Muscle layer of colon (tissue), 2 donors: Measurements from ENCODE around the gene RHOXF2B.
"Not testable (repeated sequence)": the region's sequence is repeated elsewhere in the genome, so short reads cannot be mapped to it uniquely, and the experiment has no call there.

Source experiments
- H3K27ac ChIP-seq: one replicate; pipeline ENCODE4 v1.7.0; 2013; ENCODE audit warnings: low read depth, mild to moderate bottlenecking, low read length, moderate library complexity
- H3K27me3 ChIP-seq, 2 donors: one replicate each; pipeline ENCODE4 v1.7.0; 2013; ENCODE audit warnings: low read length in 2 of 2, mild to moderate bottlenecking in 2 of 2; ENCODE audit not compliant: insufficient read depth in 2 of 2, control insufficient read depth in 1 of 2
- H3K36me3 ChIP-seq: one replicate; pipeline ENCODE4 v1.7.0; 2013; ENCODE audit warnings: mild to moderate bottlenecking, low read length; ENCODE audit not compliant: insufficient read depth
- H3K4me1 ChIP-seq: one replicate; pipeline ENCODE4 v1.7.0; 2013; ENCODE audit warnings: mild to moderate bottlenecking, low read length; ENCODE audit not compliant: insufficient read depth
- H3K4me3 ChIP-seq, 2 donors: one replicate each; pipeline ENCODE4 v1.7.0; 2013; ENCODE audit warnings: low read length in 2 of 2, low read depth in 1 of 2, mild to moderate bottlenecking in 1 of 2, moderate library complexity in 1 of 2
- H3K9ac ChIP-seq: one replicate; pipeline ENCODE4 v1.7.0; 2013; ENCODE audit warnings: low read length
- H3K9me3 ChIP-seq: one replicate; pipeline ENCODE4 v1.7.0; 2013; ENCODE audit warnings: mild to moderate bottlenecking, low read length
- donor health status: abdominal sarcoma.
- donor health status: Adenocarcinoma of cecum.

The RHOXF2B gene

DNA sequence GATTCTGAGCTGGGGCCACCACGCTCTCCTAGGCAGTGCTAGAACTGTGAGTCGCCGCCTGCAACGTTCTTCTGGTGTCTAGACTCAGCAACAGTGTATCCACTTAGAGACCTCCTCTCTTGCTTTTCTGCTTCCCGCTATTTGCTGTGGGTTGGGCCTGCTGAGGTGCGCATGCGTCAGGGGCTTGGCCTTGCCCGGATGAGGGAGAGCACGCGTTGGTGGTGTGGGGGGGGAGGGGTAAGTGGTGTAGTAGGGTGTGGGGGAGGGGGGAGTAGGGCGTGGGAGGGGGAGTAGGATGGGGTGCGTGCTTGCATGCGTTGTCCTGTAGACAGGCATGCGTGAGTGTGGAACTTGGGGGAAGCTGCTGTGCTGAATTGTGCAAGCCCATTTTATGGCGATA, at the start of gene RHOXF2B:
Gene RHOXF2B (minus strand): TSS at position 101 of the 400 bp plus-strand sequence. CDS start 138 bp downstream, outside the sequence.
- not testable (repeated sequence) for H3K9me3 ChIP-seq, H3K27ac ChIP-seq, H3K27me3 ChIP-seq, H3K4me1 ChIP-seq, H3K4me3 ChIP-seq, H3K9ac ChIP-seq, H3K36me3 ChIP-seq

DNA sequence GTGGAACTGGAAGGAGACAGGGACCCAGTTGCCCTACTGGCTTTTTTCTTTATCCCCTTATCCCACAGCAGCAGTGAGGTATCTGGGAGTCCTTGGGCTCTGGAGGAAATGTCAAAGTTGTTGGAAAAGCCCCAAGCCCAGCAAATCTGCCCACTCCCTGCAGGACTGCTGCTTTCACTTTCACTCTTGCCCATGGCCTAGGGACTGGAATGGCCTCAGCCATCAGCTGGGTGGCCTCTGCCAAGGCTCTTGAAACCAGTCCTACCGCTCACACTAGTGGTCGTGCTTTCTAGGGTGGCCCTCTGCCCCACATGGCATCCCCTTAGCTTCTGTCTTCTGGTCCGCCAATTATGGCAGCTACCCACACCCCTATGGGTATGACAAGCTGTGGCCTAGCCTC, 48.0 kb upstream of the RHOXF2B start:
- H3K27me3 ChIP-seq = no peaks in the 10 kb centered on the region
- no peaks in the 10 kb centered on the region for H3K36me3 ChIP-seq
- H3K27ac ChIP-seq = no peak overlapping the region
- H3K4me3 ChIP-seq = peak overlapping the region in 1 of 2 donors; percentile 32
- peaks cover 6% of the 10 kb centered on the region for H3K4me1 ChIP-seq
- no peak overlapping the region for H3K9ac ChIP-seq
- H3K9me3 ChIP-seq = no peaks in the 10 kb centered on the region

DNA sequence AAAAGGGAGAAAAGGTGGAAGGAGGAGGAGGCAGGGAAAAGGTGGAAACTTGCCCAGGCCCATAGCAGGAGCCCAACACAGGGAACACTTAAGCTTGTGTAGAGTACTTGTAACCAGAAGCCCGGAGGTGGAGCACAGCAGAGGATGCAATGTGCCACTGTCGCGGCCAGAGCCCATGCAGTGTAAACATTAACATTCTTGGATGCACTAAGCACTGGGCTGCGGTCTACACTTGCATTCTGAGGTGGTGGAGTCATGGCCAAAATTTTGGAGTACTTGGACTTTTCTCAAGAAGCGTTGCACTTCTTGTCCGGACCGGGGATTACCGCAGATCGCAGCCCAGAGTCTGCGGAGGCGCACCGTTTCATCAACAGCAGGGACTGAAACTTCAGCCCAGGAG, 42.7 kb upstream of the RHOXF2B start:
- H3K4me1 ChIP-seq = peaks cover under 1% of the 10 kb centered on the region
- no peaks in the 10 kb centered on the region for H3K27me3 ChIP-seq
- no peaks in the 10 kb centered on the region for H3K36me3 ChIP-seq
- no peak overlapping the region for H3K4me3 ChIP-seq
- H3K9ac ChIP-seq = no peak overlapping the region
- no peaks in the 10 kb centered on the region for H3K9me3 ChIP-seq
- no peak overlapping the region for H3K27ac ChIP-seq

DNA sequence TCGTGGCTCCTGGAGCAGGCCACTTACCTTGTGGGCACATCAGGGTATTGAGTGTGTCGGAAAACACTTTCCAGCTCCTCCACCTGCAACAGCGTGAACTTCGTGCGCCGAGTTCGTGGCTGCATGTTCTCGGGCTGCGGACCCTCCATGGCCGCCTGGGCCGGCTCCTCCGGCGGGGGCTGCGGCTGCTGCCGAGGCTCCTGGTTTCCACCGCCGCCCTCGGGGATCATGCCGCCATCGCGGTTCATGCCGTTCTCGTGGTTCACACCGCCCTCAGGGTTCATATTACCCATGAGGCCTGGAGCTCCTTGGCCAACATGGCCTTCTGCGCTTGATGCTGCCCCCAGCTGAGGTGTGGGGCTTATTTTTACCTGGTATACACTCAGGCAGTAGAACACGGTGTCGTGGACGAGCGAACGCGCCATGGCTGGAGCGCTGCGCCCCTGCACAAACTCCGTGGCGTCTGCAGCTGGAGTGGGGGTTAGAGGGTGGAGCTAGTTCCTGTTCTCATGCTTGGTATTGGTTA, 38.0 kb upstream of the RHOXF2B start, which contains the start of gene RHOXF1:
Gene RHOXF1 (minus strand): TSS at position 476 of the 526 bp plus-strand sequence. CDS start 51 bp downstream, at position 425.
- Histone ChIP-seq H3K4me3 (no peak within 1 kb of the TSS), H3K36me3 (no peaks in the 10 kb centered on the region), H3K27me3 (no peaks in the 10 kb centered on the region), H3K9me3 (no peaks in the 10 kb centered on the region), H3K4me1 (no peaks in the 10 kb centered on the region), H3K9ac (no peak within 1 kb of the TSS), H3K27ac (no peak within 1 kb of the TSS)

DNA sequence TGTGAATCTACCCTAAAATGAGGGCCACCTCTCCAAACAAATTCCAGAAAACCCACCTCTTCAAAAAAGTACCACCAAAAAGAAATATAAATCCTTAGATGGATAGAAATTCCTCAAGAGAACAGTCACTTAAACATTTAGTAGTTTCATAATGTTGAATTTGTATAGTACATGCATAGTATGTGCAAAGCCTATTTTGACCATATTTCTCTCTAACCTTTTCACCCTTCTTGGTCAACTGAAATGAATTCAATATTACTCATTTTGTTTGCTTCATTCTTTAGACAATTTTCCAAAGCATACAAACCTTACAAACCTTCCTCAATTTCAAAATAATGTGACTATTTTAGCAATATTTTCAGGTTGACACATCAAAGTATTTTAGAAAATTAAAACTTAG, 34.1 kb upstream of the RHOXF2B start:
- no peak overlapping the region for H3K4me3 ChIP-seq
- H3K9me3 ChIP-seq = no peaks in the 10 kb centered on the region
- H3K27me3 ChIP-seq = no peaks in the 10 kb centered on the region
- no peak overlapping the region for H3K27ac ChIP-seq
- no peaks in the 10 kb centered on the region for H3K4me1 ChIP-seq
- no peaks in the 10 kb centered on the region for H3K36me3 ChIP-seq
- no peak overlapping the region for H3K9ac ChIP-seq

DNA sequence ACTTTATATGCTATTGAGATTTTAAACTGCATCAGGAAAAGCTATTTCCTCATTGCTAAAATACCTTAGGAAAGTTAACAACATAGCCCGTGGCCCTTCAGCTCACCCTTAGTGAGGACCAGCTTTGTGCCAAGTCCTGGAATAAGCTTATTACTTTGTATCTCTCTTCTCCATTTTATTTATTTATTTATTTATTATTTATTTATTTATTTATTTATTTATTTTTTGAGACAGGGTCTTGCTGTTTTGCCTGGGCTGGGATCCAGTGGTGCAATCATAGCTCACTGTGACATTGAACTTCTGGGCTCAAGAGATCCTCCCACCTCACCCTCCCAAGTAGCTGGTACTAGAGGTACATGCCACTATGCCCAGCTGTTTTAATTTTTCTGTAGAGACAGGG, 31.9 kb upstream of the RHOXF2B start:
- Histone ChIP-seq H3K36me3 (no peaks in the 10 kb centered on the region), H3K4me3 (no peak overlapping the region), H3K27me3 (no peaks in the 10 kb centered on the region), H3K9me3 (no peaks in the 10 kb centered on the region), H3K4me1 (no peaks in the 10 kb centered on the region), H3K9ac (no peak overlapping the region), H3K27ac (no peak overlapping the region)

DNA sequence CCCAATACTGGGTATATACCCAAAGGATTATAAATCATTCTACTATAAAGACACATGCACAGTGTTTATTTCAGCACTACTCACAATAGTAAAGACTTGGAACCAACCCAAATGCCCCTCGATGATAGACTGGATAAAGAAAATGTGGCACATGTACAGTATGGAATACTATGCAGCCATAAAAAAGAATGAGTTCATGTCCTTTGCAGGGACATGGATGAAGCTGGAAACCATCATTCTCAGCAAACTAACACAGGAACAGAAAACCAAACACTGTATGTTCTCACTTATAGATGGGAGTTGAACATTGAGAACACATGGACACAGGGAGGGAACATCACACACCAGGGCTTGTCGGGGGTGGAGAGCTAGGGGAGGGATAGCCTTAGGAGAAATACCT, 27.2 kb upstream of the RHOXF2B start:
- H3K4me3 ChIP-seq, H3K36me3 ChIP-seq, H3K27ac ChIP-seq, H3K9ac ChIP-seq, H3K9me3 ChIP-seq, H3K4me1 ChIP-seq, H3K27me3 ChIP-seq: not testable (repeated sequence)

DNA sequence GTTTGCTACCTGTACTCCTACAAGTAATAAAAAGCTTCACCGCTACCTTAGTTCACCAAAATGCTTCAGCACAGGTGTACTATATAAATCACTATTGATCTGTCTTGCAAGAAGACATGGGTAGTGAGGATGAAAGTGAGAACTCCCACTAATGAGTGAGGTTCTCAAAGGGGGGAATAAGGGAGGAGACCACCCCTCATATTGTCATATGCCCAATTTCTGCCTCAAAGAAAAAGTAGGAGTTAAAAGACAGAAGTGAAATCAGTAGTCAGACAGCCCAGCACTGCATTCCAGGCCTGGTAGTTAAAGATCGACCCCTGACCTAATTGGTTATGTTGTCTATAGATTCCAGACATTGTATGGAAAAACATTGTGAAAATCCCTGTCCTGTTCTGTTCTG, 23.6 kb upstream of the RHOXF2B start:
- not testable (repeated sequence) for H3K4me3 ChIP-seq, H3K27me3 ChIP-seq, H3K36me3 ChIP-seq, H3K27ac ChIP-seq, H3K4me1 ChIP-seq, H3K9ac ChIP-seq, H3K9me3 ChIP-seq

DNA sequence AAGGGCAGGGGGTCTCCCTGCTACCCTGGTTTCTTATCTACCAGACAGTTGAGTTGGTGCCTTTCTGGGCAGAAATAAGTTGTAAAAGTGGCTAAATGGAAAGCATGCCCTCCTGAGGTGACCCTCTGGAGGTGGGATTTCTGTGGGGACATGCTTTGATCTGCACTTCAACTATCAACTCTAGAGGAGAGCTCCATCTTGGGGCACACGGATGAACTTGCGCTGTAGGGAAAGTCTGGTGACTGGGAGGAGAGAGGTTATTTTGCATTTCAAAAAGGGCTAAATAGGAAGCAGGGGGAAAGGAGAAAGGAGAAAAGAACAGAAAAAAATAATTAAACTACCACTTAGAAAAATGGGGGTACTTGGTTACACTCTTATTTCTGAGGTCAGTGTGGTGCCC, 12.7 kb upstream of the RHOXF2B start:
- Histone ChIP-seq H3K9me3 (no peaks in the 10 kb centered on the region), H3K9ac (no peak overlapping the region), H3K27ac (no peak overlapping the region), H3K4me3 (no peak overlapping the region), H3K27me3 (no peaks in the 10 kb centered on the region), H3K4me1 (no peaks in the 10 kb centered on the region), H3K36me3 (no peaks in the 10 kb centered on the region)

DNA sequence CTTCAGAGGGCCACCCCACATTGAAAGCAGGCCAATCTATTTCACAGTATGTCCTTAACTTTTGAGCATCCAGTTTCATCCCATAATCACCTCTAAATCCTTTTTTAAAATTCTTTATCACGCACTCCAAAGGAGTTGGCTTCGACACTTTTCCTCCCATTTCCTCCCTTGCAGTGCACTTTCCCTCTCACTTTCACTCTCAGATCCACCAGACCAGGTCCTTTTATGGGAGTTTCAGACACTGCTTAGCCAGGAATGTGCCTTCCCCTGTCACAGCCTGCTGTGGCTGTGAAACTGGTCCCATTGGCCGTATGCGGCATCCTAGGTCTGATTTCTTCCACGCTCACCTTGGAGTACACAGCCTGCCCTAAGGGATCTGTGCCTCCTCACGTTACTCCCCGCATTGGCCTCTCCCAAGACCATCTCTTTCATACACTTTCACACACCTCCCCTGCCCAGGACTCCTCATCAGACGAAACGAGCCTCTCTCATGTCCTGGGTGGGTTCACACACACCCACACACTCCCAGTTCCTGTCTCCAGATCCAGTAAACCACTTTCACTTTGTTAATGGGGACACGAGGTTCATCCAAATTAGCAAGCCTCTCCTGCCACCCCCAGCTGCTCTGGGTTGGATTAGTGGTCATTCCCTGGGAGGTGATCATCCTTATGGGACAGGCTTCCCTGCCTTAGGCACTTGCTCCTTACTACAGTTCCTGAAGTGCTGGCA, 10.0 kb upstream of the RHOXF2B start:
- no peak overlapping the region for H3K27ac ChIP-seq
- H3K9ac ChIP-seq = no peak overlapping the region
- no peaks in the 10 kb centered on the region for H3K9me3 ChIP-seq
- H3K4me1 ChIP-seq = no peaks in the 10 kb centered on the region
- no peaks in the 10 kb centered on the region for H3K27me3 ChIP-seq
- H3K36me3 ChIP-seq = no peaks in the 10 kb centered on the region
- H3K4me3 ChIP-seq = no peak overlapping the region

DNA sequence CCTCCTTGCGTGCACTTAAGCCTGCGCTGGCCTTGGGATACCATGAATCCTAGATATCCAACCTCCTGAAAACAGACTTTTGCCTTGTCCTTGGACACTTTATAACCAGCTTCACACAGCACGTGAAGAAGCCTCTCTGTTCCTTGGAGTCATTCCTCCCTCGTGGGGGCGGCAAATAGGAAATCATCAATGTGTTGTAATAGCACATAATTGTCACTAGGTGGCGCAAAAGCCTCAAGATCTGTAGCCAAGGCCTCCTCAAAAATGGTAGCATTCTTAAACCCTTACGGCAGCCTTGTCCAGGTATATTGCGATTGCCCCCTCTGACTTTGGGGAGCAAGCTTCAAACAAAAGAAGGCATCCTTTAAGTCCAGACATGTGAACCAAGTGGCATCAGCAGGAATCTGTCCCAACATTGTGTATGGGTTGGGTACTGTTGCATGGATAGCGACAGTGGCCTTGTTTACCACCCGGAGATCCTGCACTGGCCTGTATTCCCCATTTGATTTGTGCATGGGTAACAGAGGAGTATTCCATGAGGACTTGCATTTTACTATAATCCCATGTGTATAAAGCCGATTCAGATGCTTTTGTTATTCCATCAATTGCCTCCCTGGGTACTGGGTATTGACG, 8.2 kb upstream of the RHOXF2B start:
- not testable (repeated sequence) for H3K36me3 ChIP-seq, H3K9ac ChIP-seq, H3K4me3 ChIP-seq, H3K27ac ChIP-seq, H3K27me3 ChIP-seq, H3K9me3 ChIP-seq, H3K4me1 ChIP-seq

DNA sequence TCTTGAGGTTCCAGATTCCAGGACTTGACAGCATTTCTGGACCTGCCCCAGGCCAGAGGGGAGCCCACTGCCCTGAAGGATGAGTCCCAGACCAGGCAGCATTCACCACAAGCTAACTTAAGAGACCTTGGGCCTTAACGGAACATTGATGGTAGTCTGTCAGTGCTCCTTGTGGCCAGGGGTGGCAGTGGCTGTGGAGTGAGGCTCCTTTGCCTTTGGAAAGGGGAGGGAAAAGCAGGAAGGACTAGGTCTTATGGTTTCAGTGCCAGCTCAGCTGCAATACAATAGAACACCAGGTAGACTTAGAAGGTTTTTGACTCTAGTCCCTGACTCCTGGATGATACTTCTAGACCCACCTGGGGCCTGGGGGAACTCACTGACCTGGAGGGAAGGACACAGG, 11.3 kb downstream of the RHOXF2B start:
- H3K27me3 ChIP-seq, H3K9me3 ChIP-seq, H3K4me3 ChIP-seq, H3K27ac ChIP-seq, H3K4me1 ChIP-seq, H3K36me3 ChIP-seq, H3K9ac ChIP-seq: not testable (repeated sequence)
